Esophagus muscularis mucosa (tissue), 4 donors: ENCODE results near the gene TBCD.

ENCODE experiments used
- CTCF ChIP-seq, 3 experiments: fragments of 200-600 bp in 2 of 3; fragments of 450-650 bp in 1 of 3; sonication (generic) in 2 of 3; IDR thresholded peaks; one replicate each; pipeline ENCODE4 v1.5.1; 2017 to 2019; ENCODE audit warnings: antibody characterized with exemption in 3 of 3, mild to moderate bottlenecking in 2 of 3, moderate library complexity in 1 of 3
- EP300 ChIP-seq: sonication (generic); formaldehyde crosslinking; IDR thresholded peaks from one replicate; pipeline ENCODE4 v1.6.1; 2017; ENCODE audit warnings: antibody characterized with exemption
- POLR2A ChIP-seq: fragments of 450-650 bp; IDR thresholded peaks from one replicate; pipeline ENCODE4 v1.6.1; 2017; ENCODE audit warnings: antibody characterized with exemption, moderate library complexity, mild to moderate bottlenecking, low read depth

- no peak for TF ChIP-seq CTCF (IDR thresholded peaks at IDR 0.05)
- TF ChIP-seq POLR2A, result no peak
- no peak for TF ChIP-seq EP300
These were observed 111.0 kb downstream of the TBCD start for GRCh38 chr17:82862737-82863382.
